Retina (tissue), 1 donor: ENCODE data around the gene BSPRY.
"Not testable (repeated sequence)": the region's sequence is repeated elsewhere in the genome, so short reads cannot be mapped to it uniquely, and the experiment has no call there.

Source experiments
- DNase-seq: peaks from one replicate; pipeline ENCODE4 v3.0.0-alpha.2; 2016

BSPRY gene

DNA sequence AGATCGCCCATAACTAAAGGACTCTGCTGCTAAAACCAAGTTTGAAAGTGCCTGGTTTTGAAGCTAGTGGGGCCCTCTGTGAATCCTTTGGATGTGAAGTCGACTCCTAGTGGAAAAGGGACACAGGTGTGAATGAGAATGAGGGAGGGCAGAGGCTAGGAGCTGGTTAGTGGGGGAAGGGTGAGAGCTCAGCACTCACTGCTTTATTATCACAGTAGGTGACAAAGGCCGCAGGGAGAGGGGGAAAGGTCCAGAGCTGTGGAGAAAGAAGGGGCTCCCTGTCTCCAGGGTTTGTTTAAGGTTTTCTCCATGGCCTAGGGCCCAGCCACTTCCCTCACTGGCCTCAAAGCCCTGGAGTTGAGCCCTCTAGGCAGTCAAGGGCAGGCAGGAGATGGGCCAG is 23.9 kb downstream of the BSPRY start:
- no peak for DNase-seq

DNA sequence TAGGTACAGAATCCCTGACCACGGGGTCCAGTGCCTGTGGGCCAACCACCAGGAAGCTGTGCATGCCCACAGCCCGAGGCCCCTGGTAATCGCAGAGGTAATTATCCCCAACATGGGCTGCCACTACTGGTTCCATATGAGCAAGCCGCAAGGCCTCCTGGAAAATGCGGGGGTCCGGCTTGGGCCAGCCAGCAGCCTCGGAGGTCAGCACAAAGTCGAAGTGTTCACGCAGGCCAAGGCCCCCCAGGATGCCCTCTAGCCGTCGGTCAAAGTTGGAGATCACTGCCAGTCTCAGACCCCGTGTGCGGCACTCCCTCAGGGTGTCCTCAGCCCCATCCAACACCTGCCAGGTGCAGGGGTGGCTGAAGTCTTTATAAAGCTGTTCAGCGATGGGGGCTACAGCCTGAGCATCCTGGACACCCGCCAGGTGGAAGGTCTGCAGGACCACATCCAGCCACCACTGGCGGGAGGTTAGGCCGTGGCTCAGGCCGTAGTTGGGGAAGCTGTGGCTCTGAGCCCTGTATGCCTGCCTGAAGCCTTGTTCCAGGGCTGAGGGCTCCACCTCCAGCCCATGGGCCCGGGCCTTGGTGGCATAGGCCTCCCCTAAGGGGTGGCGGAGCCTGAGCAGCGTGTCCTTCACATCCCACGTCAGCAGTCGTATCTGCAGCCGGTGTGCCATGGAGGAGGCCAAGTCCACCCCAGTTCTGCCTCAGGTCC is 24.5 kb downstream of the BSPRY start:
- no peak for DNase-seq

GRCh38 chr9:113375057-113376023 is 26.0 kb downstream of the BSPRY start:
- DNase-seq: no peak

GRCh38 chr9:113376634-113377567 is 27.6 kb downstream of the BSPRY start, which contains the start of gene HDHD3:
Gene HDHD3, minus strand, starts transcription at chr9:113376986. Its CDS starts 2,632 bp downstream, at chr9:113374354.
- peak; percentile 89 for DNase-seq

DNA sequence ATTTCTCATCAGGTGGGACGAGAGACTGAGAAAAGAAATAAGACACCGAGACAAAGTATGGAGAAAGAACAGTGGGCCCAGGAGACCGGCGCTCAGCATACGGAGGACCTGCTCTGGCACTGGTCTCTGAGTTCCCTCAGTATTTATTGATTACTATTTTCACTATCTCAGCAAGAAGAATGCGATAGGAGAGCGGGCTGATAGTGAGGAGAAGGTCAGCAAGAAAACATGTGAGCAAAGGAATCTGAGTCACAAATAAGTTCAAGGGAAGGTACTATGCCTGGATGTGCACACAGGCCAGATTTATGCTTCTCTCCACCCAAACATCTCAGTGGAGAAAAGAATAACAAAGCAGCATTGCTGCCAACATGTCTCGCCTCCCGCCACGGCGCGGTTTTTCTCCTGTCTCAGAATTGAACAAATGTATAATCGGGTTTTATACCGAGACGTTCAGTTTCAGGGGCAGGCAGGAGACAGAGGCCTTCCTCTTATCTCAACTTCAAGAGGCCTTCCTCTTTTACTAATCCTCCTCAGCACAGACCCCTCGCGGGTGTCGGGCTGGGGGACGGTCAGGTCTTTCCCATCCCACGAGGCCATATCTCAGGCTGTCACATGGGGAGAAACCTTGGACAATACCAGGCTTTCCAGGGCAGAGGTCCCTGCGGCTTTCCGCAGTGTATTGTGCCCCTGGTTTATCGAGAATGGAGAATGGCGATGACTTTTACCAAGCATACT is 29.9 kb downstream of the BSPRY start:
- not testable (repeated sequence) for DNase-seq

DNA sequence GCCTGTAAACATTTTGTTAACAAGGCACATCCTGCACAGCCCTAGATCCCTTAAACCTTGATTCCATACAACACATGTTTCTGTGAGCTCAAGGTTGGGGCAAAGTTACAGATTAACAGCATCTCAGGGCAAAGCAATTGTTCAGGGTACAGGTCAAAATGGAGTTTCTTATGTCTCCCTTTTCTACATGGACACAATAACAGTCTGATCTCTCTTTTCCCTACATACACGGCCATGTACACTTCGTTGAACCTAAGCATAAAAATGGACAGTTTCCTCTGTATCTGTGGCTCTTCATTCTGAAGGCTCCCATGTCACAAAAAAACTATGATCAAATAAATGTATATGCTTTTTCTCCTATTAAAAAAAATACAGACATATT is 30.5 kb downstream of the BSPRY start:
- not testable (repeated sequence) for DNase-seq

- no peak for DNase-seq
These were observed 31.6 kb downstream of the BSPRY start for GRCh38 chr9:113380869-113381378.

DNA sequence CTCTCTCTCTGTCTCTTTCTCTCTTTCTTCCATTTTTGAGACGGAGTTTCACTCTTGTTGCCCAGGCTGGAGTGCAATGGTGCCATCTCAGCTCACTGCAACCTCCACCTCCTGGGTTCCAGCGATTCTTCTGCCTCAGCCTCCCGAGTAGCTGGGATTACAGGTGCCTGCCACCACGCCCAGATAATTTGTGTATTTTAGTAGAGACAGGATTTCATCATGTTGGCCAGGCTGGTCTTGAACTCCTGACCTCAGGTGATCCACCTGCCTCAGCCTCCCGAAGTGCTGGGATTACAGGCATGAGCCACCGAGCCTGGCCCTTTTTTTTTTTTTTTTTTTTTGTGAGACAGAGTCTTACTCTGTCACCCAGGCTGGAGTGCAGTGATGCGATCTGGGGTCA is 32.1 kb downstream of the BSPRY start:
- not testable (repeated sequence) for DNase-seq

GRCh38 chr9:113381909-113382411 is 32.6 kb downstream of the BSPRY start:
- DNase-seq: no peak

DNA sequence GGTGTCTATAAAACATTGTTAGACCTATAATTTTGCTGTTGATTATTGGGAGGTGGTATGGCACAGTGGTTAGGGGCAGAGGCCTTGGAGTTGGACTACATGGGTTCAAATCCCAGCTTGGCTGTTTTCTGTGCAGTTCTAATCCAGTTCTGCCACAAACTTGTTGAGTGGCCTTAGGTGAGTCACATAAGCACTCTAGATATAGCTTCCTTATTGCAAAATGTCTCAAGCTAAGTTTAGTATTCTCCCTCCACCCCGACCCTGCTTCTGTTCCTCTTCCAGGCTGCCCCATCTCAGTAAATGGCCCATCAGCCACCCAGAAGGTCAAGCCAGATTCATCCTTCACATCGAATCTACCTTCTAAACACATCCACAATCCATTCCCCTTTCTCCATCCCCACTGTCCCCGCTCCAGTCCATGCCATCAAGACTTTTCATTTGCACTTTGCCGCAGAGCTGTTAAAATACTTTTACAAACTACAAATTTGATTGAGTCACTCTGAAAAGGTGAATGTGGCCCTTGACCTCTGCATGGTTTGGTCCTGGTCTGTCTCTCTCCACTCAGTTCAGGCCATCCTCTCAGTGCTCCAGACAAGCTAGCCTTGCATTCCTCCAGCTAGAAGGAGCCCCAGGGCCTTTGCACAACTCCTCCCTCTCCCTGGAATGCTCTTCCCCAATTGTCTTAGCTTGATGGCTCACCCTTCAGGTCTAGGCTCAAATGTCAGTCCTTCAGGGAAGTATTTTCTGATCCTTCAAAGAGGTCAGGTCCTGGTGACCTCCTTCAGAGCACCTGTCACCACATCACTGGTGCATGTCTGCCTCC is 37.4 kb downstream of the BSPRY start:
- DNase-seq: no peak

GRCh38 chr9:113387560-113388230 is 38.4 kb downstream of the BSPRY start:
- no peak for DNase-seq

DNA sequence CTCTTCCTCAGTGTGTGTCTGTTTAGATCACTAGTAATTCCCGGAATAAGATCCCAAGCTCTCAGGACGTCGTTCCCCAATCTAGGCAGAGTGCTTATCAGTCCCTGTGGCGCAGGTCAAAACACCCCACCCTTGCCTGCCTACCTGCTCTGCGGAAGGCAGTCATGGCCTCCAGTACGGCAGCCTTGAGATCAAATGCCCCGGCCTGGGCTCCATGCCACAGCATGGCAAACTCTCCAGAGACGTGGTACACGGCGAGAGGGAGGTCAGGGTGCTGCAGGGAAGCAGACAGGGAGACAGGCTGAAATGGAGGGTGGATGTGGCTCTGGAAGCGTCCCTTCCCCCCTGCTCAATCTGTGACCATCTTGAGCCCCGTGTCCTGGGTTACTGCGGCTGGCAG is 39.5 kb downstream of the BSPRY start:
- DNase-seq: no peak

- DNase-seq: no peak
These were observed 40.1 kb downstream of the BSPRY start for GRCh38 chr9:113389451-113389850.

DNA sequence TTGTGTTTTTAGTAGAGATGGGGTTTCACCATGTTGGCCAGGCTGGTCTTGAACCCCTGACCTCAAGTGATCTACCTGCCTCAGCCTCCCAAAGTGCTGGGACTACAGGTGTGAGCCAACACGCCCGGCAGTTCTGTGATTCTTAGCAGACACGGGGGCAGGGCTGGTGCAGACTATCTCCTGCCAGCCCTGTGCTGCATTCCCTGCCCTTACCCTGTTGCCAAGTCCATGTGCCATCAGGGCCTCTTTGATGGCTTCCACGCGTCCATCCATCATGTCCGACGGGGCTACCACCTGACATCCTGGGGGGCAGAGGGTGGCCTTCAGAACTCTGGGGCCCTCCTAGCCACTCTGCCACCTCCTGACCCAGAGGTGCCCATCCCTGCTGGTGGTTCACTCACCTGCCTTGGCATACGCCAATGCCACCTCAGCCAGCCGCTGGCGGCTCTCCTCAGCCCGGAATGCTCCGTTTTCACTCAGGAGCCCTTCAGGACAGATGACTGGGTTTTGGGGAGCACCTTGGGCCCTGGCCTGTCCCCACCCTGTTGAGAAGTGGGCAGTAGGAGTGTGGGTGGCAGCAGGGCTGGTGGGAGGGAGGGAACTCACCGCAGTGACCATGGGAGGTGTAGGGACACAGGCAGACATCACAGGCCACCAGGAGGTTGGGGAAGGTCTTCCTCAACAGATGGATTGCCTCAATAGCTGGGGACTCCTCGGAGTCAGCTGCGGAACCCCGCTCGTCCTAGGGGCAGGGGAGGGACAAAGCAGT is 41.0 kb downstream of the BSPRY start:
- no peak for DNase-seq

DNA sequence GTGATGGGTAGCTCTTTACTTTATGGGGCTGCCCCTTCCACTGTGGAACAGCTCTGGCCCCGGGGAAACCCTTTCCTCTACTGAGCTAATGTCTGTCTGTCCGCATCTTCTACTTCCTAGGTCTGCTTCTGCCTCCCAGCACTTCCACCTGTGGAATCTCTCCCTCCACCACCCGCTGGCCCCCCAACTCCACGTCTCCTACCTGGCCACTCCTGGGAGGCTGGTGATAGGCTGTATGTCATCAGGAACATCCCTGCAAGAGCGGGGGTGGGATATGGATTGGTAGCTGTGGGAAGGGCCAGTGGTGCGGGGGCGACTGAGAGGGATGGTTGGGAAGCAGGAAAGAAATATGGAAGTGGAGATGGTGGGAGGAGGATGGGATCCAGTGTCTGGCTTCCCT is 42.6 kb downstream of the BSPRY start:
- DNase-seq: no peak

- DNase-seq: no peak
These were observed 43.9 kb downstream of the BSPRY start for GRCh38 chr9:113393281-113393680.

DNA sequence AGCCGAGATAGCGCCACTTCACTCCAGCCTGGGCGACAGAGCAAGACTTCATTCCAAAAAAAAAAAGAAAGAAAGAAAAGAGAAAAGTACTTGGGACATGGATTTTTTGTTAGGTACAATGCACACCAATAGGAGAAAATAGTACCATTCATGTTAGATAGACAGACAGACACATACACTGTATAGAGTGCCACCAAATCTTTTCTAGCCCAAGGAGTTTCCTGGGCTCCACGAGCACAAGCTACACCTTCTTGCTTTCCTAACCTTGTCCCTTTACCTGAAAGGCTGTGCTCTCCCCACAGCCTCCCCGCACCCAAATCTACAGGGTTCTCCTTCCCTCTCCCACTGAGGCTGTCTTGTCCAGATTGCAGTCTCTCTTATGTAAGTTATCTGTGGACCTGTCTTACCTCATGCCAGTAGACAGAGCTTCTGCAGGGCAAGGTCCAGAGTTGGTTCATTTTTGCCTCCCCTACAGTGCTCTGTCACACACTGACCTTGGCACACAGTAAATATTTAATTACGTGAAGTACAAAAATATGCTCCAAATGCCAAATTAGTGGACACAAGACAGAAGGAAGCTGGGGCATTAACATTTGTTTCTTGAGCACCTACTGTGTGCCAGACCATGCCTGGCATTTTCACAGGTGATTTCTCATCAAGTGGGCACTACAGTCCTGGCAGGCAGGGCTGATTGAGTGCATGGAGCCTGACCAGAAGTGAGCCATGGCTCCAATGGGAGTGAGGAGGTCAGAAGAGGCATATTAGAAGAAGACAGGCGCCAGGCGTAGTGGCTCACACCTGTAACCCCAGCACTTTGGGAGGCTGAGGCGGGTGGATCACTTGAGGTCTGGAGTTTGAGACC is 45.9 kb downstream of the BSPRY start:
- DNase-seq: no peak

- no peak for DNase-seq
These were observed 47.9 kb downstream of the BSPRY start for GRCh38 chr9:113397203-113397631.
